ENCODE data around the gene POLR2E. TPM values are rescaled to one million over a fixed set of nuclear protein-coding genes. Genes with fewer than 3 reads are reported as not detected.

POLR2E gene
- total RNA-seq, 2 donors from 2014 or later, result 24.9 to 78.1 TPM

DNA sequence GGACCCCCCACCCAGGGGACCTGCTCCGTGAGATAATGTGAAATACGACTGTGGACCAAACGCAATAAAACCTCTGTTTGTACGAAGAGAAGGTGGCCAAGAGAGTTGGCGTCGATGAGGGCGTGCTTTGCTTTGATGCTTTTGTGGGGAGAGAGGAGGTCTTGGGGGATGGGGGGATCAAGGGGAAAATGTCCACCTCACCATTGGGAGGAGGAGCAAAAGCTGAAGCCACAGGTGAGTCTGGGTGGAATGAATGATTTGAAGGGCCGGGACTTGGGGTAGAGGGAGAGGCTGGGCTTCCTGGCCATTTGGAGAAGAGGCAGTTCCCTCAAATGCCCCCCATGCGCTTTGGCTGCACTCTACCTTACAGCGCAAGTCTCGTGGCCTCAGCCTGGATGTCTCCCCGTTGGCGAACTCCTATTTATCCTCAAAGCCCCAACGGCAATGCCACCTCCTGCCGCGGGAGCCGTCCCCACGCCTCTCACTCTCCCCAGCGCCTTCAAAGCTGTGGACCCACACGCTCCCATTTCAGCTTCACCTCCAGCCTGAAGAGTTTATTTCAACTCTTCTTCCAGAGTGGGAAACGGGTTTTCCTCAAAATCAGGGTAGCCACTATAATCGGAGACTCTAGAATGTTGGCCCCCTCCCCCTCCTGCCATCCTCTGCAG lies 56.1 kb downstream of the POLR2E start:
- H3K27ac ChIP-seq, result peak overlapping the region in 2 of 4 donors; percentile 36 to 62
- DNase-seq (no peak), ATAC-seq (no peak)
- WGBS, 2 donors, result 60 to 64% methylated on average over 22 of the region's 22 CpGs
- H3K36me3 ChIP-seq (replicated peaks in 1 of 2; ENCODE audit: insufficient read depth in 1 of 2, low read depth in 2 of 2), result no peaks in the 10 kb centered on the region
- H3K27me3 ChIP-seq, result no peaks in the 10 kb centered on the region
- TF ChIP-seq, protein P1, sequence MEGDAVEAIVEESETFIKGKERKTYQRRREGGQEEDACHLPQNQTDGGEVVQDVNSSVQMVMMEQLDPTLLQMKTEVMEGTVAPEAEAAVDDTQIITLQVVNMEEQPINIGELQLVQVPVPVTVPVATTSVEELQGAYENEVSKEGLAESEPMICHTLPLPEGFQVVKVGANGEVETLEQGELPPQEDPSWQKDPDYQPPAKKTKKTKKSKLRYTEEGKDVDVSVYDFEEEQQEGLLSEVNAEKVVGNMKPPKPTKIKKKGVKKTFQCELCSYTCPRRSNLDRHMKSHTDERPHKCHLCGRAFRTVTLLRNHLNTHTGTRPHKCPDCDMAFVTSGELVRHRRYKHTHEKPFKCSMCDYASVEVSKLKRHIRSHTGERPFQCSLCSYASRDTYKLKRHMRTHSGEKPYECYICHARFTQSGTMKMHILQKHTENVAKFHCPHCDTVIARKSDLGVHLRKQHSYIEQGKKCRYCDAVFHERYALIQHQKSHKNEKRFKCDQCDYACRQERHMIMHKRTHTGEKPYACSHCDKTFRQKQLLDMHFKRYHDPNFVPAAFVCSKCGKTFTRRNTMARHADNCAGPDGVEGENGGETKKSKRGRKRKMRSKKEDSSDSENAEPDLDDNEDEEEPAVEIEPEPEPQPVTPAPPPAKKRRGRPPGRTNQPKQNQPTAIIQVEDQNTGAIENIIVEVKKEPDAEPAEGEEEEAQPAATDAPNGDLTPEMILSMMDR (IDR thresholded peaks at IDR 0.05), result no peak
- no peak for TF ChIP-seq POLR2A (IDR thresholded peaks at IDR 0.05)
- H3K9me3 ChIP-seq, result no peaks in the 10 kb centered on the region
- intact Hi-C loops (cut with DNase I), result no loop called here
- peaks cover 30% of the 10 kb centered on the region for H3K4me1 ChIP-seq
- no peak overlapping the region for H3K4me3 ChIP-seq

- DNase-seq (no peak), ATAC-seq (no peak)
- no peaks in the 10 kb centered on the region for H3K36me3 ChIP-seq (replicated peaks in 1 of 2; ENCODE audit: insufficient read depth in 1 of 2, low read depth in 2 of 2)
- 61 to 89% methylated on average over 17 to 22 of the region's 22 CpGs for WGBS, 2 donors
- H3K27ac ChIP-seq, result peak overlapping the region in 1 of 4 donors; percentile 62
- no peak for TF ChIP-seq POLR2A (IDR thresholded peaks at IDR 0.05)
- TF ChIP-seq, protein P1 (IDR thresholded peaks at IDR 0.05), result no peak
- H3K4me1 ChIP-seq, result peaks cover 30% of the 10 kb centered on the region
- H3K9me3 ChIP-seq, result no peaks in the 10 kb centered on the region
- intact Hi-C loops (cut with DNase I), result no loop called here
- no peaks in the 10 kb centered on the region for H3K27me3 ChIP-seq
- no peak overlapping the region for H3K4me3 ChIP-seq
These were observed 57.5 kb downstream of the POLR2E start for GRCh38 chr19:1037621-1038064.

Other genes with a start within 250 kb of the POLR2E start
- not detected for gene ELANE, start 243.1 kb downstream of the POLR2E start, total RNA-seq
- gene CFD, start 235.7 kb downstream of the POLR2E start, total RNA-seq, result 100 to 1,000 TPM; 134 to 825 TPM
- gene MED16, start 202.2 kb downstream of the POLR2E start, total RNA-seq, result 10 to 100 TPM; 35.0 to 49.8 TPM
- not detected for gene RNU6-9, start 201.9 kb downstream of the POLR2E start, total RNA-seq
- 10 to 100 TPM; 11.2 to 34.0 TPM for gene R3HDM4, start 182.2 kb downstream of the POLR2E start, total RNA-seq
- 1 to 10 TPM in 1 of 2 donors, not detected in 1; 3.3 TPM for gene KISS1R, start 178.0 kb downstream of the POLR2E start, total RNA-seq
- gene ARID3A, start 169.3 kb downstream of the POLR2E start, total RNA-seq, result 1 to 10 TPM; 3.1 to 5.9 TPM
- 10 to 100 TPM; 15.3 to 53.1 TPM for gene WDR18, start 111.0 kb downstream of the POLR2E start, total RNA-seq
- gene GRIN3B, start 95.0 kb downstream of the POLR2E start, total RNA-seq, result under 1 TPM in 1 of 2 donors, not detected in 1; 0.26 TPM
- 100 to 1,000 TPM; 142 to 306 TPM for gene TMEM259, start 74.3 kb downstream of the POLR2E start, total RNA-seq
- not detected for gene RNU6-2, start 73.9 kb downstream of the POLR2E start, total RNA-seq
- gene CNN2, start 68.8 kb downstream of the POLR2E start, total RNA-seq, result 10 to 100 TPM; 30.7 to 42.5 TPM
- gene ABCA7, start 55.3 kb downstream of the POLR2E start, total RNA-seq, result 10 to 100 TPM; 33.7 to 87.3 TPM
- gene ARHGAP45, start 28.2 kb downstream of the POLR2E start, total RNA-seq, result 10 to 100 TPM; 13.2 to 23.4 TPM
- 100 to 1,000 TPM; 152 to 157 TPM for gene GPX4, start 8.6 kb upstream of the POLR2E start, total RNA-seq
- gene SBNO2, start 78.9 kb upstream of the POLR2E start, total RNA-seq, result 10 to 100 TPM; 14.0 to 30.7 TPM
- 10 to 100 TPM; 49.0 to 68.6 TPM for gene STK11, start 110.4 kb upstream of the POLR2E start, total RNA-seq
- gene CBARP, start 142.6 kb upstream of the POLR2E start, total RNA-seq, result under 1 TPM; 0.33 to 0.78 TPM
- 100 to 1,000 TPM; 156 to 157 TPM for gene ATP5F1D, start 146.4 kb upstream of the POLR2E start, total RNA-seq
- gene MIDN, start 153.2 kb upstream of the POLR2E start, total RNA-seq, result 10 to 100 TPM; 36.3 to 43.5 TPM
- 100 to 1,000 TPM; 582 to 630 TPM for gene CIRBP, start 174.0 kb upstream of the POLR2E start, total RNA-seq
- 10 to 100 TPM; 48.0 to 63.9 TPM for gene FAM174C, start 180.2 kb upstream of the POLR2E start, total RNA-seq
- gene EFNA2, start 190.5 kb upstream of the POLR2E start, total RNA-seq, result not detected

All from body of pancreas (tissue), 4 donors.